Pancreas (tissue), 10 donors: ENCODE measurements around the gene STAT6. TPM values are rescaled to one million over a fixed set of nuclear protein-coding genes. Genes with fewer than 3 reads are reported as not detected.

Source experiments
- ATAC-seq, 4 donors: fragments of 200-7000 bp; cut with Tn5 transposase; one replicate each; pipeline versions ENCODE4 v1.8.0 to v1.9.1; 2020; ENCODE audit warnings: mild to moderate bottlenecking in 4 of 4, moderate library complexity in 4 of 4
- DNase-seq, 6 donors: peaks; one replicate each; pipeline ENCODE4 v3.0.0-alpha.2; 2020
- FAIRE-seq: peaks from 2 replicates; lab custom pipeline; 2012; peaks lifted over from hg19 to GRCh38; lab: Jason Lieb, UNC
- H3K27ac ChIP-seq, 4 donors: fragments of 200-600 bp; sonication (generic); 1 replicate in 3 of 4; 2 replicates in 1 of 4; pipeline versions ENCODE4 v1.5.0 to v1.8.0; 2020
- H3K27me3 ChIP-seq, 4 donors: fragments of 200-600 bp; one replicate each; pipeline ENCODE4 v1.8.0; 2021
- H3K36me3 ChIP-seq, 3 donors: fragments of 200-600 bp; sonication (generic) in 1 of 3; one replicate each; pipeline versions ENCODE4 v1.5.0 to v1.8.0; 2020 to 2021
- H3K4me1 ChIP-seq, 3 donors: fragments of 200-600 bp; one replicate each; pipeline ENCODE4 v1.8.0; 2021
- H3K4me3 ChIP-seq, 4 donors: fragments of 200-600 bp; sonication (generic) in 2 of 4; one replicate each; pipeline versions ENCODE4 v1.5.0 to v1.8.0; 2020 to 2021
- H3K9me3 ChIP-seq, 4 donors: fragments of 200-600 bp; one replicate each; pipeline ENCODE4 v1.8.0; 2021
- CTCF ChIP-seq, 4 donors: fragments of 200-600 bp; sonication (generic) in 3 of 4; IDR thresholded peaks; one replicate each; pipeline versions ENCODE4 v1.5.0 to v1.8.0; 2021; ENCODE audit warnings: antibody characterized with exemption in 4 of 4
- WGBS, 2 donors: extraction: QIAGEN DNeasy Blood & Tissue Kit; methylation state at CpG; one replicate each; pipeline ENCODE4 v1.1.7; 2013; 5-methylcytosine and 5-hydroxymethylcytosine counted together
- intact Hi-C, 3 donors: fragments of 100-400 bp; cut with DNase I; formaldehyde crosslinking; loops; one replicate each; pipeline versions ENCODE4 v1.11.1 to v1.14.2; 2022
- polyA plus RNA-seq, 2 donors: library from polyadenylated mRNA; stranded (reverse); fragments of 200-250 nt; gene quantifications; one replicate each; pipeline ENCODE4 v1.2.3, GENCODE V29; 2013
- total RNA-seq, 6 donors: library from RNA; stranded (reverse); fragmentation: NEBNext Ultra II Directional in 4 of 6; extraction: Animal tissue kit (Norgen Biotek cat#: 25700) in 4 of 6; gene quantifications; one replicate each; pipeline versions ENCODE4 v1.2.1 to v1.2.4, GENCODE V29; 2021 to 2023
- donor health status: healthy with polysubstance abuse.
- donor health status: DM: no; HTN: no; CAD: no; lungs with moderate emphysema.
- donor health status: DM: no; HTN: no; CAD: no.
- donor health status: control.
- donor health status: control.
- donor health status: Bipolar disorder and iron deficiency.
- donor health status: DM: yes; HTN: yes; CAD: no.
- donor health status: DM: no; HTN: no; CAD: no.
- donor health status: DM: no; HTN: no; CAD: no.
- donor health status: DM: yes; HTN: yes; CAD: no.

Gene STAT6
- total and polyA plus RNA-seq, 8 donors = 31.0 to 141 (median 56.2) TPM

DNA sequence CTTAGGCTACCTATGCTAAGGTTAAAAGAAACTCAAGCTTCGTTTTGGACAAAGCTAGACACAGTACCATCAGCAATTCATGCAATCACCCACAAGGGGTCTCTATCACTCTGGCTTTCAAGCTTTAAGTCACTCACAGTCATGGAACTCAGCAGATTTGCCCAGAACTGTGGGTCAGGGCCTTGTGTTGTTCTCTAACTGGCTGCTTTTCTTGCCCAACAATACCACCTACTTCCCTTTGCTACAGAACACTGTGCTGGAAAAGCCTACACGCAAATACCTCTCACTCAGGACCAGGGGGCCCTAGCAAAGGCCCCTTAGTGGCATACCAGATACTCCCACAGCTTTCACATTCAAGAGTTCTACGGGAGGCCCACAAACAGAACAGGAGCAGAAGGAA, 41.6 kb downstream of the STAT6 start:
- peak; percentile 63 for FAIRE-seq
- intact Hi-C loops = loop anchor here in 1 of 3 donors (5.0 to 10.0 kb wide), 2 partner anchors 43 to 105 kb away; partner anchors contain the start of gene STAT6
- 30 to 37% methylated on average over 3 of the region's 3 CpGs for WGBS, 2 donors

DNA sequence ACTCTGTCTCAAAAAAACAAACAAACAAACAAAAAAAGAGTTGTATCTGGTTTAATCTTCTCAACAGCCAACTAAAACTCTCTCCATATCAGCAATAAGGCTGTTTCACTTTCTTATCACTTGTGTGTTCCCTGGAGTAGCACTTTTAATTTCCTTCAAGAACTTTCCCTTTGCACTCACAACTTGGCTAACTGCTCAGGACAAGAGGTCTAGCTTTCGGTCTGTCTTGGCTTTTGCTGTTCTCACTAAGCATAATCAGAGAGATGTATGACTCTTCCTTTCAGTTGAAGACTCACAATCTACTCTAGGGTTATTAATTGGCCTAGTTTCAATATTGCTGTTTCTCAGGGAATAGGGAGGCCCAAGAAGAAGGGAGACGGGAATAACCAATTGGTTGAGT, 44.9 kb downstream of the STAT6 start:
- H3K36me3 ChIP-seq = no peaks in the 10 kb centered on the region
- H3K27ac ChIP-seq = no peak overlapping the region
- no peak for FAIRE-seq
- no peaks in the 10 kb centered on the region for H3K27me3 ChIP-seq
- intact Hi-C loops = loop anchor here in 1 of 3 donors (5.0 to 10.0 kb wide), 2 partner anchors 46 to 109 kb away; partner anchors contain the start of gene STAT6
- peaks cover 0 to 3% (median 0%) of the 10 kb centered on the region in 3 donors for H3K4me1 ChIP-seq
- no peak for ATAC-seq
- no peak overlapping the region for H3K4me3 ChIP-seq
- no peak for DNase-seq
- no peak for TF ChIP-seq CTCF (IDR thresholded peaks at IDR 0.05)
- no peaks in the 10 kb centered on the region for H3K9me3 ChIP-seq
- WGBS, 2 donors = 86 to 91% methylated on average over 2 of the region's 2 CpGs

More for the DNA sequence above, 41.6 kb downstream of the STAT6 start:
- Histone ChIP-seq H3K4me1 (peaks cover 0 to 3% (median 0%) of the 10 kb centered on the region in 3 donors), H3K36me3 (no peaks in the 10 kb centered on the region), H3K27me3 (no peaks in the 10 kb centered on the region), H3K4me3 (no peak overlapping the region), H3K9me3 (no peaks in the 10 kb centered on the region), H3K27ac (peak overlapping the region in 1 of 4 donors; percentile 30)
- ATAC-seq = peak; percentile 96 to 100 (median 99)
- TF ChIP-seq CTCF (IDR thresholded peaks at IDR 0.05) = peak; percentile 74 to 86 (median 79)
- DNase-seq = peak in 2 of 6 donors; percentile 56 to 71

DNA sequence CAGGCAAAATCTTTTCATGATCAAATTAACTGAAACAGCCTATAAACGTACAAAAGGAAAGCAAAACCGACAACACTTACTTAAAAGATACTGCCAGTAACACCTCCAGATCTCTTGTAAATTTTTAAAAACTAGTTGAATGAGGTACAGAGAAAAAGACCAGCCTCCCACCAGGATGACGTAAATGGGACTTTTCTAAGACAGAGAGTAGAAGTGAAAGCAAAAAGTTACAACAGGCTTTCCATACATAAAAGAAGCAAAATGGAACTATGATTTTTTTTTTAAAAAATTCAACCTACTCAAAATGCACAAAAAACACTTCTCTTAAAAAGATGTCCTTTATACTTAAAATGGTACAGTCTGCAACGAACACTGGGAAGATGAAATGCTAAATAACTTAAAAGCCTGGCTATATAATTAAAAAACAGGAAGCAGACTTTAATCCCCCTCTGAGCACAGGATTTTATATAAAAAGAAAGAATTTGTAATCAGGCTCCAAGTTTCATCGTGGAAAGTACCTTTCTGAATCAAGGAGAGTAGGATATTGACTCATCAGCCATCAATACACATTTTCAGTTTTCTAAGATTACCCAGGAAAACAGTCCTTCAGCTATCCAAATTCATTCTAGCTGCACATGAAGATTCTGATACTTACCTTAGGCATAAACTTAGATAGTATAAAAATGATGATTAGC, 47.0 kb downstream of the STAT6 start:
- intact Hi-C loops = loop anchor here in 1 of 3 donors (10.0 kb wide), 1 partner anchor 111 kb away; no protein-coding TSS in a partner anchor
- WGBS, 2 donors = 76 to 83% methylated on average over 5 of the region's 5 CpGs

GRCh38 chr12:57058454-57058853, 52.7 kb downstream of the STAT6 start:
- Histone ChIP-seq H3K27ac (no peak overlapping the region), H3K27me3 (no peaks in the 10 kb centered on the region), H3K4me3 (no peak overlapping the region), H3K9me3 (no peaks in the 10 kb centered on the region), H3K4me1 (no peaks in the 10 kb centered on the region), H3K36me3 (peaks cover 0 to 5% (median 3%) of the 10 kb centered on the region in 3 donors)
- TF ChIP-seq CTCF (IDR thresholded peaks at IDR 0.05) = no peak
- WGBS, 2 donors = 94 to 97% methylated on average over 1 of the region's 1 CpG
- no peak for FAIRE-seq
- no peak for DNase-seq
- intact Hi-C loops = no loop called here
- ATAC-seq = no peak

More for the DNA sequence above, 47.0 kb downstream of the STAT6 start:
- DNase-seq (no peak), FAIRE-seq (no peak), ATAC-seq (peak in 1 of 4 donors; percentile 45)
- H3K27me3 ChIP-seq = no peaks in the 10 kb centered on the region
- H3K9me3 ChIP-seq = no peaks in the 10 kb centered on the region
- H3K4me1 ChIP-seq = no peaks in the 10 kb centered on the region
- no peak for TF ChIP-seq CTCF (IDR thresholded peaks at IDR 0.05)
- no peak overlapping the region for H3K27ac ChIP-seq
- H3K4me3 ChIP-seq = no peak overlapping the region
- peaks cover 0 to 5% (median 3%) of the 10 kb centered on the region in 3 donors for H3K36me3 ChIP-seq
